ENCODE data around the gene PPP6R2.

PPP6R2 gene

GRCh38 chr22:50471197-50471847 is 128.2 kb downstream of the PPP6R2 start:
- no peaks in the 10 kb centered on the region for H4K20me1 ChIP-seq (ENCODE audit: control insufficient read depth, insufficient read depth, low read depth, low read length)
- peak overlapping the region; percentile 82 for H3K4me3 ChIP-seq (ENCODE audit: low read length)
- H3K9me3 ChIP-seq (ENCODE audit: control insufficient read depth, insufficient read depth, low read length), result no peaks in the 10 kb centered on the region
- H3K4me2 ChIP-seq (ENCODE audit: low read length), result peak overlapping the region; percentile 97
- no peak for TF ChIP-seq EZH2phosphoT487 (IDR thresholded peaks at IDR 0.05; ENCODE audit: borderline replicate concordance, low read length)
- TF ChIP-seq, protein P1, sequence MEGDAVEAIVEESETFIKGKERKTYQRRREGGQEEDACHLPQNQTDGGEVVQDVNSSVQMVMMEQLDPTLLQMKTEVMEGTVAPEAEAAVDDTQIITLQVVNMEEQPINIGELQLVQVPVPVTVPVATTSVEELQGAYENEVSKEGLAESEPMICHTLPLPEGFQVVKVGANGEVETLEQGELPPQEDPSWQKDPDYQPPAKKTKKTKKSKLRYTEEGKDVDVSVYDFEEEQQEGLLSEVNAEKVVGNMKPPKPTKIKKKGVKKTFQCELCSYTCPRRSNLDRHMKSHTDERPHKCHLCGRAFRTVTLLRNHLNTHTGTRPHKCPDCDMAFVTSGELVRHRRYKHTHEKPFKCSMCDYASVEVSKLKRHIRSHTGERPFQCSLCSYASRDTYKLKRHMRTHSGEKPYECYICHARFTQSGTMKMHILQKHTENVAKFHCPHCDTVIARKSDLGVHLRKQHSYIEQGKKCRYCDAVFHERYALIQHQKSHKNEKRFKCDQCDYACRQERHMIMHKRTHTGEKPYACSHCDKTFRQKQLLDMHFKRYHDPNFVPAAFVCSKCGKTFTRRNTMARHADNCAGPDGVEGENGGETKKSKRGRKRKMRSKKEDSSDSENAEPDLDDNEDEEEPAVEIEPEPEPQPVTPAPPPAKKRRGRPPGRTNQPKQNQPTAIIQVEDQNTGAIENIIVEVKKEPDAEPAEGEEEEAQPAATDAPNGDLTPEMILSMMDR (IDR thresholded peaks at IDR 0.05; ENCODE audit: low read depth, low read length, poor library complexity, severe bottlenecking), result no peak
- no peaks in the 10 kb centered on the region for H3K27me3 ChIP-seq (ENCODE audit: control insufficient read depth, low read length)
- no peaks in the 10 kb centered on the region for H3K9me2 ChIP-seq (replicated peaks; ENCODE audit: control insufficient read depth, low read length)
- peaks cover 67% of the 10 kb centered on the region for H3K4me1 ChIP-seq (ENCODE audit: control insufficient read depth, low read length)
- peak overlapping the region; percentile 100 for H3K27ac ChIP-seq (ENCODE audit: low read depth, low read length)
- H3K36me3 ChIP-seq (ENCODE audit: control insufficient read depth, low read length), result peaks cover 68% of the 10 kb centered on the region
- H3K79me2 ChIP-seq (ENCODE audit: control insufficient read depth, low read length), result peaks cover 70% of the 10 kb centered on the region
- peaks cover 18% of the 10 kb centered on the region for H3F3A ChIP-seq (ENCODE audit: control insufficient read depth, insufficient read depth)

DNA sequence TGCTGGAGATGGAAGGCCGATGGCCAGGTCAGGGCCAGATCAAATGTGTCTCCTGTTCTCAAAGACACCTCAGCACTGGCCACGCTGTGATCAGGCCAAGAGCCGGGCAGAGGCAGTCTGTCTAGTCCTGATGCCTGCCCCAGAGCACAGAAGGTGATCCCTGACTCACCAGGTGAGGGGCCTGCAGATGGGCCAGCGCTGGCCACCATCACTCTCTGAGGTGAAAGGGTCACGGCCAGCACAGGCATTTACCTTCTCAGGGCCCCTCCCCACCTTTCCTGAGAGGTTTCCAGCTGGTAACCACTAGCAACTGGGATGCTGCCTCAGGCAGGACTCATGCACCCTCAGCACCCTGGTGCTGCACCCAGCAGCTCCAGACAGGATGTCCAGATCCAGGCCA is 128.8 kb downstream of the PPP6R2 start:
- Histone ChIP-seq H3K9me3 (ENCODE audit: control insufficient read depth, insufficient read depth, low read length) (no peaks in the 10 kb centered on the region), H4K20me1 (ENCODE audit: control insufficient read depth, insufficient read depth, low read depth, low read length) (no peaks in the 10 kb centered on the region), H3K4me3 (ENCODE audit: low read length) (peak overlapping the region; percentile 82), H3K79me2 (ENCODE audit: control insufficient read depth, low read length) (peaks cover 64% of the 10 kb centered on the region), H3K4me2 (ENCODE audit: low read length) (peak overlapping the region; percentile 97), H3K27me3 (ENCODE audit: control insufficient read depth, low read length) (no peaks in the 10 kb centered on the region), H3K27ac (ENCODE audit: low read depth, low read length) (peak overlapping the region; percentile 100), H3F3A (ENCODE audit: control insufficient read depth, insufficient read depth) (peaks cover 18% of the 10 kb centered on the region), H3K36me3 (ENCODE audit: control insufficient read depth, low read length) (peaks cover 61% of the 10 kb centered on the region), H3K4me1 (ENCODE audit: control insufficient read depth, low read length) (peaks cover 67% of the 10 kb centered on the region), H3K9me2 (replicated peaks; ENCODE audit: control insufficient read depth, low read length) (no peaks in the 10 kb centered on the region)
- TF ChIP-seq EZH2phosphoT487 (IDR thresholded peaks at IDR 0.05; ENCODE audit: borderline replicate concordance, low read length), result no peak
- TF ChIP-seq, protein P1 (IDR thresholded peaks at IDR 0.05; ENCODE audit: low read depth, low read length, poor library complexity, severe bottlenecking), result no peak

DNA sequence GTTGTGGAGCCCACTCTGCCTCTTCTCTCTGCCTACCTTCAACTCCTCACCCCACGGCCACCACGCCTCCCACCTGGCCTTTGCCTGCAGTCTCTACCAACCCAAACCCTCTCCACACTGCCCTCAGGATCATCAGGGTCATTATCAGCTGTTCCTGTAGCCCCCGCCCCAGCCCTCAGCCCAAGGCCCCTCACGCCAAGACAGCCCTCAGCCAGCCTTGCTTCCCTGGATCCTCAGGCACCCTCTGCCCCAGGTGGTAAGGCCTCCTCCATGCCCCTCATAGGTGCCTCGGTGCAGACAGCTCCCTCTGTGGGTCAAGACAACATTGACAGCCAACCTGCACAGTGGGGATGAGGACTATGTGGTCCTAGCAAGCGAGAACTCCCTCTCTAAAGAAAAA is 130.0 kb downstream of the PPP6R2 start:
- no peaks in the 10 kb centered on the region for H3K27me3 ChIP-seq (ENCODE audit: control insufficient read depth, low read length)
- peak overlapping the region; percentile 82 for H3K4me3 ChIP-seq (ENCODE audit: low read length)
- H3K4me1 ChIP-seq (ENCODE audit: control insufficient read depth, low read length), result peaks cover 61% of the 10 kb centered on the region
- H3K9me3 ChIP-seq (ENCODE audit: control insufficient read depth, insufficient read depth, low read length), result no peaks in the 10 kb centered on the region
- peaks cover 18% of the 10 kb centered on the region for H3F3A ChIP-seq (ENCODE audit: control insufficient read depth, insufficient read depth)
- H3K79me2 ChIP-seq (ENCODE audit: control insufficient read depth, low read length), result peaks cover 53% of the 10 kb centered on the region
- H3K27ac ChIP-seq (ENCODE audit: low read depth, low read length), result peak overlapping the region; percentile 100
- no peaks in the 10 kb centered on the region for H4K20me1 ChIP-seq (ENCODE audit: control insufficient read depth, insufficient read depth, low read depth, low read length)
- H3K36me3 ChIP-seq (ENCODE audit: control insufficient read depth, low read length), result peaks cover 50% of the 10 kb centered on the region
- H3K4me2 ChIP-seq (ENCODE audit: low read length), result peak overlapping the region; percentile 97
- TF ChIP-seq EZH2phosphoT487 (IDR thresholded peaks at IDR 0.05; ENCODE audit: borderline replicate concordance, low read length), result no peak
- TF ChIP-seq, protein P1 (IDR thresholded peaks at IDR 0.05; ENCODE audit: low read depth, low read length, poor library complexity, severe bottlenecking), result peak; percentile 86
- no peaks in the 10 kb centered on the region for H3K9me2 ChIP-seq (replicated peaks; ENCODE audit: control insufficient read depth, low read length)

Data from DOHH2 (cell line).